Small intestine (tissue), 7 donors: ENCODE data around the gene FAM53B. TPM values are rescaled to one million over a fixed set of nuclear protein-coding genes. Genes with fewer than 3 reads are reported as not detected.

ENCODE experiments used
- DNase-seq, 2 donors: peaks; one replicate each; pipeline versions ENCODE4 v3.0.0 to v3.0.0-alpha.2; 2013
- FAIRE-seq: peaks from 2 replicates; lab custom pipeline; 2012; peaks lifted over from hg19 to GRCh38; lab: Jason Lieb, UNC
- H3K27ac ChIP-seq, 3 donors: one replicate each; pipeline ENCODE4 v1.5.1; 2013; ENCODE audit warnings: low read length in 2 of 3, mild to moderate bottlenecking in 2 of 3, control low read depth in 1 of 3, inconsistent platforms in 1 of 3, low read depth in 1 of 3, moderate library complexity in 1 of 3
- H3K27me3 ChIP-seq, 3 donors: one replicate each; pipeline ENCODE4 v1.6.1; 2013; ENCODE audit warnings: low read length in 3 of 3, inconsistent platforms in 1 of 3; ENCODE audit not compliant: control insufficient read depth in 3 of 3, insufficient read depth in 3 of 3
- H3K36me3 ChIP-seq, 3 donors: one replicate each; pipeline ENCODE4 v1.6.1; 2013; ENCODE audit warnings: low read length in 3 of 3, inconsistent platforms in 1 of 3, low read depth in 1 of 3, mild to moderate bottlenecking in 1 of 3, moderate library complexity in 1 of 3; ENCODE audit not compliant: control insufficient read depth in 3 of 3, insufficient read depth in 2 of 3
- H3K4me1 ChIP-seq, 3 donors: one replicate each; pipeline ENCODE4 v1.6.1; 2013; ENCODE audit warnings: low read length in 2 of 3, inconsistent platforms in 1 of 3, low read depth in 1 of 3, mild to moderate bottlenecking in 1 of 3, moderate library complexity in 1 of 3; ENCODE audit not compliant: control insufficient read depth in 3 of 3, insufficient read depth in 2 of 3
- H3K4me3 ChIP-seq, 3 donors: one replicate each; pipeline ENCODE4 v1.5.1; 2013; ENCODE audit warnings: low read length in 3 of 3, control low read depth in 1 of 3, inconsistent platforms in 1 of 3, low read depth in 1 of 3, mild to moderate bottlenecking in 1 of 3, moderate library complexity in 1 of 3
- H3K9me3 ChIP-seq, 2 donors: one replicate each; pipeline ENCODE4 v1.6.1; 2013; ENCODE audit warnings: low read depth in 1 of 2, low read length in 1 of 2; ENCODE audit not compliant: control insufficient read depth in 2 of 2, insufficient read depth in 1 of 2
- WGBS, 3 donors: extraction: QIAGEN DNeasy Blood & Tissue Kit; methylation state at CpG; one replicate each; pipeline ENCODE4 v1.1.7; 2013; 5-methylcytosine and 5-hydroxymethylcytosine counted together
- polyA plus RNA-seq, 4 donors: library from polyadenylated mRNA; stranded (reverse) in 3 of 4; unstranded in 1 of 4; fragments of 200-250 nt in 3 of 4; fragments of 120-200 nt in 1 of 4; gene quantifications; one replicate each; pipeline versions ENCODE4 v1.2.1 to v1.2.3, GENCODE V29; 2013
- donor health status: healthy with polysubstance abuse.
- donor health status: control.
- donor health status: control.
- donor health status: Bipolar disorder and iron deficiency.
- donor health status: healthy.

The FAM53B gene
- polyA plus RNA-seq, 4 donors, result 15.1 to 30.2 (median 22.8) TPM

GRCh38 chr10:124696446-124697392 lies 47.5 kb downstream of the FAM53B start:
- peaks cover 0 to 88% (median 9%) of the 10 kb centered on the region in 3 donors for H3K36me3 ChIP-seq
- WGBS, 3 donors, result 59 to 76% (median 67%) methylated on average over 19 of the region's 19 CpGs
- H3K4me1 ChIP-seq, result peaks cover 0 to 11% (median 11%) of the 10 kb centered on the region in 3 donors
- peak in 1 of 2 donors; percentile 42 for DNase-seq
- no peaks in the 10 kb centered on the region for H3K9me3 ChIP-seq
- H3K27ac ChIP-seq, result peak overlapping the region; percentile 24 to 90 (median 68)
- no peak for FAIRE-seq
- H3K27me3 ChIP-seq, result no peaks in the 10 kb centered on the region
- H3K4me3 ChIP-seq, result no peak overlapping the region

- H3K4me1 ChIP-seq, result peaks cover 0 to 8% (median 3%) of the 10 kb centered on the region in 3 donors
- H3K27ac ChIP-seq, result peak overlapping the region in 2 of 3 donors; percentile 21 to 48
- no peak overlapping the region for H3K4me3 ChIP-seq
- no peak for FAIRE-seq
- H3K27me3 ChIP-seq, result no peaks in the 10 kb centered on the region
- H3K36me3 ChIP-seq, result peaks cover 0 to 79% (median 4%) of the 10 kb centered on the region in 3 donors
- H3K9me3 ChIP-seq, result no peaks in the 10 kb centered on the region
- no peak for DNase-seq
- WGBS, 3 donors, result 76 to 90% (median 90%) methylated on average over 3 of the region's 3 CpGs
Measured at GRCh38 chr10:124695259-124695658, 48.9 kb downstream of the FAM53B start.

GRCh38 chr10:124694481-124695220 lies 49.5 kb downstream of the FAM53B start:
- Histone ChIP-seq H3K27ac (peak overlapping the region; percentile 42 to 70 (median 56)), H3K4me3 (no peak overlapping the region), H3K36me3 (peaks cover 0 to 79% (median 4%) of the 10 kb centered on the region in 3 donors), H3K27me3 (no peaks in the 10 kb centered on the region), H3K4me1 (peaks cover 3 to 8% (median 3%) of the 10 kb centered on the region in 3 donors), H3K9me3 (no peaks in the 10 kb centered on the region)
- DNase-seq (peak in 1 of 2 donors; percentile 47), FAIRE-seq (no peak)
- 79 to 89% (median 81%) methylated on average over 14 of the region's 14 CpGs for WGBS, 3 donors

GRCh38 chr10:124693801-124694416 lies 50.3 kb downstream of the FAM53B start:
- FAIRE-seq, result no peak
- H3K4me3 ChIP-seq, result no peak overlapping the region
- H3K27me3 ChIP-seq, result no peaks in the 10 kb centered on the region
- peak overlapping the region; percentile 42 to 70 (median 56) for H3K27ac ChIP-seq
- H3K36me3 ChIP-seq, result peaks cover 0 to 79% (median 4%) of the 10 kb centered on the region in 3 donors
- peaks cover 3 to 8% (median 3%) of the 10 kb centered on the region in 3 donors for H3K4me1 ChIP-seq
- H3K9me3 ChIP-seq, result no peaks in the 10 kb centered on the region
- WGBS, 3 donors, result 58 to 65% (median 61%) methylated on average over 10 of the region's 10 CpGs
- DNase-seq, result no peak

- H3K4me1 ChIP-seq, result peaks cover 3 to 8% (median 5%) of the 10 kb centered on the region in 3 donors
- DNase-seq (no peak), FAIRE-seq (no peak)
- 86 to 90% (median 87%) methylated on average over 13 of the region's 13 CpGs for WGBS, 3 donors
- no peaks in the 10 kb centered on the region for H3K27me3 ChIP-seq
- H3K9me3 ChIP-seq, result no peaks in the 10 kb centered on the region
- H3K27ac ChIP-seq, result peak overlapping the region in 2 of 3 donors; percentile 56 to 70
- no peak overlapping the region for H3K4me3 ChIP-seq
- peaks cover 0 to 77% (median 4%) of the 10 kb centered on the region in 3 donors for H3K36me3 ChIP-seq
Measured at GRCh38 chr10:124693396-124693795, 50.8 kb downstream of the FAM53B start.

- H3K4me1 ChIP-seq, result peaks cover 3 to 7% (median 6%) of the 10 kb centered on the region in 3 donors
- 95 to 96% (median 95%) methylated on average over 8 of the region's 8 CpGs for WGBS, 3 donors
- no peak for DNase-seq
- FAIRE-seq, result no peak
- no peaks in the 10 kb centered on the region for H3K27me3 ChIP-seq
- no peak overlapping the region for H3K4me3 ChIP-seq
- H3K27ac ChIP-seq, result no peak overlapping the region
- no peaks in the 10 kb centered on the region for H3K9me3 ChIP-seq
- H3K36me3 ChIP-seq, result peaks cover 0 to 74% (median 4%) of the 10 kb centered on the region in 3 donors
Measured at GRCh38 chr10:124692100-124692446, 52.1 kb downstream of the FAM53B start.

- Histone ChIP-seq H3K9me3 (no peaks in the 10 kb centered on the region), H3K27me3 (no peaks in the 10 kb centered on the region), H3K27ac (no peak overlapping the region), H3K4me3 (no peak overlapping the region), H3K4me1 (peaks cover 2 to 7% (median 3%) of the 10 kb centered on the region in 3 donors), H3K36me3 (peaks cover 0 to 72% (median 4%) of the 10 kb centered on the region in 3 donors)
- 87% methylated on average over 11 of the region's 11 CpGs for WGBS, 3 donors
- FAIRE-seq, result no peak
- no peak for DNase-seq
Measured at GRCh38 chr10:124691421-124692099, 52.6 kb downstream of the FAM53B start.
